Loucy (cell line): ENCODE results near the gene STK32C.

Experiments used
- H2AFZ ChIP-seq: fragments of 200-600 bp; sonication (generic); 2 replicates; pipeline ENCODE4 v1.6.0; 2016; ENCODE audit warnings: antibody characterized with exemption, mild to moderate bottlenecking, low read length, moderate library complexity
- H3F3A ChIP-seq: fragments of 200-600 bp; 2 replicates; pipeline ENCODE4 v1.6.0; 2016; ENCODE audit warnings: antibody characterized with exemption, low read depth, mild to moderate bottlenecking
- H3K27me3 ChIP-seq: fragments of 200-600 bp; sonication (generic); 2 replicates; pipeline ENCODE4 v1.6.1; 2014; ENCODE audit warnings: low read length, mild to moderate bottlenecking; ENCODE audit not compliant: insufficient read depth, poor library complexity, severe bottlenecking
- H3K36me3 ChIP-seq: fragments of 200-600 bp; sonication (generic); 2 replicates; pipeline ENCODE4 v1.6.1; 2016; ENCODE audit warnings: low read length; ENCODE audit not compliant: insufficient read depth
- H3K4me1 ChIP-seq: fragments of 200-600 bp; sonication (generic); 2 replicates; pipeline ENCODE4 v1.5.1; 2014; ENCODE audit warnings: low read length, mild to moderate bottlenecking; ENCODE audit not compliant: insufficient read depth, poor library complexity, severe bottlenecking
- H3K4me2 ChIP-seq: fragments of 200-600 bp; sonication (generic); 2 replicates; pipeline ENCODE4 v1.6.0; 2014; ENCODE audit warnings: antibody characterized with exemption, low read length, low read depth, mild to moderate bottlenecking; ENCODE audit not compliant: poor library complexity, severe bottlenecking
- H3K4me3 ChIP-seq: fragments of 200-600 bp; sonication (generic); 2 replicates; pipeline ENCODE4 v1.5.1; 2014; ENCODE audit warnings: low read length, mild to moderate bottlenecking, mixed read lengths; ENCODE audit not compliant: poor library complexity, severe bottlenecking
- H3K79me2 ChIP-seq: fragments of 200-600 bp; sonication (generic); 2 replicates; pipeline ENCODE4 v1.6.1; 2014; ENCODE audit warnings: low read length; ENCODE audit not compliant: insufficient read depth
- H3K9ac ChIP-seq: fragments of 200-600 bp; sonication (generic); 2 replicates; pipeline ENCODE4 v1.6.0; 2014; ENCODE audit warnings: mild to moderate bottlenecking, low read depth, low read length, moderate library complexity; ENCODE audit not compliant: poor library complexity, severe bottlenecking
- H3K9me2 ChIP-seq: fragments of 200-600 bp; sonication (generic); replicated peaks from 2 replicates; pipeline ENCODE4 v1.6.1; 2016; ENCODE audit warnings: low read depth, low read length, mixed read lengths
- H3K9me3 ChIP-seq: fragments of 200-600 bp; sonication (generic); 2 replicates; pipeline ENCODE4 v1.6.1; 2014; ENCODE audit warnings: mild to moderate bottlenecking, antibody characterized with exemption, low read length, low read depth; ENCODE audit not compliant: insufficient read depth
- H4K20me1 ChIP-seq: fragments of 200-600 bp; sonication (generic); 2 replicates; pipeline ENCODE4 v1.6.0; 2014; ENCODE audit warnings: antibody characterized with exemption, low read length, mild to moderate bottlenecking; ENCODE audit not compliant: insufficient read depth, poor library complexity, severe bottlenecking
- EZH2phosphoT487 ChIP-seq: fragments of 200-600 bp; IDR thresholded peaks from 2 replicates; pipeline ENCODE4 v1.6.1; 2018; ENCODE audit warnings: antibody characterized with exemption, mild to moderate bottlenecking, moderate library complexity, borderline replicate concordance
- TF ChIP-seq, protein P1 (sequence below): fragments of 200-600 bp; sonication (generic); conservative IDR thresholded peaks from 2 replicates; pipeline ENCODE4 v1.5.1; 2014; ENCODE audit warnings: mild to moderate bottlenecking, antibody characterized with exemption, low read length

STK32C gene

GRCh38 chr10:132292287-132293200 lies 15.2 kb downstream of the STK32C start:
- H3K9me2 ChIP-seq = no peaks in the 10 kb centered on the region

DNA sequence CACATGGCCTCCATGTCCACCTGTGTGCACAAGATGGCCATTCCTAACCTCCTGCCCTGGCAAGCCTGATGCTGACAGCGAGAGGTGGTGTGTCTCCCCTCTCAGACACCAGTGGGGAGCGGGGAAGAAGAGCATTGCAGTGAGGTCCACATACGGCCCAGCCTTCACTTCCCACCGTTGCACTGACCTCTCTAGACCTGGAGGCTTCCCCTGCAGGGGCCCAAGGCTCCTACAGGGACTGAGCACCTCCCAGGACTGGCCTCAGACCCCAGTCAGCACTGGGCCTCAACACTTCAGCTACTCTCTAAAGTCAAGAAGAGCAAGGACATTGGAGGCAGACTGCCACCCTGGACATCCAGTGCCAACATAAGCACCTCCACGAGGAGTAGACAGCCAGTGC lies 15.9 kb downstream of the STK32C start:
- no peaks in the 10 kb centered on the region for H3K36me3 ChIP-seq
- H3K4me1 ChIP-seq = no peaks in the 10 kb centered on the region

More at GRCh38 chr10:132292287-132293200, 15.2 kb downstream of the STK32C start:
- H3K9me3 ChIP-seq = no peaks in the 10 kb centered on the region
- no peak overlapping the region for H3K9ac ChIP-seq
- no peak overlapping the region for H2AFZ ChIP-seq
- no peak overlapping the region for H3K4me3 ChIP-seq
- no peaks in the 10 kb centered on the region for H3F3A ChIP-seq
- H3K4me1 ChIP-seq = no peaks in the 10 kb centered on the region
- no peaks in the 10 kb centered on the region for H3K27me3 ChIP-seq
- H3K79me2 ChIP-seq = no peaks in the 10 kb centered on the region
- no peak overlapping the region for H3K4me2 ChIP-seq
- H4K20me1 ChIP-seq = no peaks in the 10 kb centered on the region
- TF ChIP-seq, protein P1, sequence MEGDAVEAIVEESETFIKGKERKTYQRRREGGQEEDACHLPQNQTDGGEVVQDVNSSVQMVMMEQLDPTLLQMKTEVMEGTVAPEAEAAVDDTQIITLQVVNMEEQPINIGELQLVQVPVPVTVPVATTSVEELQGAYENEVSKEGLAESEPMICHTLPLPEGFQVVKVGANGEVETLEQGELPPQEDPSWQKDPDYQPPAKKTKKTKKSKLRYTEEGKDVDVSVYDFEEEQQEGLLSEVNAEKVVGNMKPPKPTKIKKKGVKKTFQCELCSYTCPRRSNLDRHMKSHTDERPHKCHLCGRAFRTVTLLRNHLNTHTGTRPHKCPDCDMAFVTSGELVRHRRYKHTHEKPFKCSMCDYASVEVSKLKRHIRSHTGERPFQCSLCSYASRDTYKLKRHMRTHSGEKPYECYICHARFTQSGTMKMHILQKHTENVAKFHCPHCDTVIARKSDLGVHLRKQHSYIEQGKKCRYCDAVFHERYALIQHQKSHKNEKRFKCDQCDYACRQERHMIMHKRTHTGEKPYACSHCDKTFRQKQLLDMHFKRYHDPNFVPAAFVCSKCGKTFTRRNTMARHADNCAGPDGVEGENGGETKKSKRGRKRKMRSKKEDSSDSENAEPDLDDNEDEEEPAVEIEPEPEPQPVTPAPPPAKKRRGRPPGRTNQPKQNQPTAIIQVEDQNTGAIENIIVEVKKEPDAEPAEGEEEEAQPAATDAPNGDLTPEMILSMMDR = no peak
- no peak for TF ChIP-seq EZH2phosphoT487
- H3K36me3 ChIP-seq = no peaks in the 10 kb centered on the region

DNA sequence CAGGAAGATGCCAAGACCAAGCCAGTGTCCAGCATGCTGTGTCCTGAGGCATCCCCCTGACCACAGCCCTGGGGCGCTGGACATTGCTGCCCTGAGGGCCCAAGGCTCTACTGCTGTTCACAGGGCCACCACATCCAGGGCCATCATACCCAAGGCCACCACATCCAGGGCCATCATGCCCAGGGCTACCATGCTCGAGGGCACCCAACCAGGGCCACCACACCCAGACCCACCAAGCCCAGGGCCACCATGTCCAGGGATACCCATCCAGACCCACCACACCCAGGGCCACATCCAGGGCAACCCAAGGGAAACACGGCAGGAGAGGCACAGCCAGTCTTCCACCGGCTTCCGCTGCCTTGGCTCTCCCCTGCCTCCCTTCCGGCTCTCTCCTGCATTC lies 17.1 kb downstream of the STK32C start:
- no peaks in the 10 kb centered on the region for H3K79me2 ChIP-seq
- H3K9ac ChIP-seq = no peak overlapping the region
- H3K4me1 ChIP-seq = no peaks in the 10 kb centered on the region
- H3K4me2 ChIP-seq = no peak overlapping the region
- H3K27me3 ChIP-seq = no peaks in the 10 kb centered on the region
- no peaks in the 10 kb centered on the region for H3K9me2 ChIP-seq
- no peaks in the 10 kb centered on the region for H3F3A ChIP-seq
- H3K9me3 ChIP-seq = no peaks in the 10 kb centered on the region
- TF ChIP-seq, protein P1 = no peak
- no peak for TF ChIP-seq EZH2phosphoT487
- no peak overlapping the region for H3K4me3 ChIP-seq
- H3K36me3 ChIP-seq = no peaks in the 10 kb centered on the region
- H4K20me1 ChIP-seq = no peaks in the 10 kb centered on the region
- H2AFZ ChIP-seq = no peak overlapping the region

More for the DNA sequence above, 15.9 kb downstream of the STK32C start:
- H3K4me3 ChIP-seq = no peak overlapping the region
- no peaks in the 10 kb centered on the region for H4K20me1 ChIP-seq
- no peak overlapping the region for H3K4me2 ChIP-seq
- H3K27me3 ChIP-seq = no peaks in the 10 kb centered on the region
- H3K9me3 ChIP-seq = no peaks in the 10 kb centered on the region
- H3K79me2 ChIP-seq = no peaks in the 10 kb centered on the region
- TF ChIP-seq EZH2phosphoT487 = no peak
- TF ChIP-seq, protein P1 = no peak
- no peaks in the 10 kb centered on the region for H3K9me2 ChIP-seq
- no peak overlapping the region for H2AFZ ChIP-seq
- no peak overlapping the region for H3K9ac ChIP-seq
- no peaks in the 10 kb centered on the region for H3F3A ChIP-seq
